ENCODE measurements around the gene ARPC5L.

- TF ChIP-seq, protein P1, sequence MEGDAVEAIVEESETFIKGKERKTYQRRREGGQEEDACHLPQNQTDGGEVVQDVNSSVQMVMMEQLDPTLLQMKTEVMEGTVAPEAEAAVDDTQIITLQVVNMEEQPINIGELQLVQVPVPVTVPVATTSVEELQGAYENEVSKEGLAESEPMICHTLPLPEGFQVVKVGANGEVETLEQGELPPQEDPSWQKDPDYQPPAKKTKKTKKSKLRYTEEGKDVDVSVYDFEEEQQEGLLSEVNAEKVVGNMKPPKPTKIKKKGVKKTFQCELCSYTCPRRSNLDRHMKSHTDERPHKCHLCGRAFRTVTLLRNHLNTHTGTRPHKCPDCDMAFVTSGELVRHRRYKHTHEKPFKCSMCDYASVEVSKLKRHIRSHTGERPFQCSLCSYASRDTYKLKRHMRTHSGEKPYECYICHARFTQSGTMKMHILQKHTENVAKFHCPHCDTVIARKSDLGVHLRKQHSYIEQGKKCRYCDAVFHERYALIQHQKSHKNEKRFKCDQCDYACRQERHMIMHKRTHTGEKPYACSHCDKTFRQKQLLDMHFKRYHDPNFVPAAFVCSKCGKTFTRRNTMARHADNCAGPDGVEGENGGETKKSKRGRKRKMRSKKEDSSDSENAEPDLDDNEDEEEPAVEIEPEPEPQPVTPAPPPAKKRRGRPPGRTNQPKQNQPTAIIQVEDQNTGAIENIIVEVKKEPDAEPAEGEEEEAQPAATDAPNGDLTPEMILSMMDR (conservative IDR thresholded peaks at IDR 0.05) = no peak
- no peak for TF ChIP-seq EZH2 (IDR thresholded peaks at IDR 0.05; ENCODE audit: low read depth)
Observed at GRCh38 chr9:124911766-124912165, 49.8 kb downstream of the ARPC5L start.

Data from PC-9 (cell line).